ENCODE measurements around the gene GLB1L2. TPM values are rescaled to one million over a fixed set of nuclear protein-coding genes. Genes with fewer than 3 reads are reported as not detected.

The GLB1L2 gene
- total RNA-seq, 1 donor from 2014 or later, result 0.57 TPM

GRCh38 chr11:134397304-134398078 lies 65.7 kb downstream of the GLB1L2 start:
- intact Hi-C loops (cut with DNase I), result no loop called here
- DNase-seq (ENCODE audit: low spot score), result no peak

- no peak for DNase-seq (ENCODE audit: low spot score)
- intact Hi-C loops (cut with DNase I), result no loop called here
Observed at GRCh38 chr11:134398079-134398444, 66.3 kb downstream of the GLB1L2 start.

- intact Hi-C loops (cut with DNase I), result no loop called here
- DNase-seq (ENCODE audit: low spot score), result no peak
Observed at GRCh38 chr11:134398644-134399292, 67.0 kb downstream of the GLB1L2 start.

GRCh38 chr11:134399293-134399654 lies 67.5 kb downstream of the GLB1L2 start:
- intact Hi-C loops (cut with DNase I), result no loop called here
- no peak for DNase-seq (ENCODE audit: low spot score)

- intact Hi-C loops (cut with DNase I), result no loop called here
- no peak for DNase-seq (ENCODE audit: low spot score)
Observed at GRCh38 chr11:134399996-134400395, 68.2 kb downstream of the GLB1L2 start.

- DNase-seq (ENCODE audit: low spot score), result no peak
- intact Hi-C loops (cut with DNase I), result no loop called here
Observed at GRCh38 chr11:134401825-134402809, 70.3 kb downstream of the GLB1L2 start.

- intact Hi-C loops (cut with DNase I), result no loop called here
- DNase-seq (ENCODE audit: low spot score), result no peak
Observed at GRCh38 chr11:134402910-134403309, 71.1 kb downstream of the GLB1L2 start.

GRCh38 chr11:134404575-134405341 lies 73.0 kb downstream of the GLB1L2 start:
- DNase-seq (ENCODE audit: low spot score), result no peak
- intact Hi-C loops (cut with DNase I), result no loop called here

GRCh38 chr11:134405436-134405835 lies 73.6 kb downstream of the GLB1L2 start:
- no peak for DNase-seq (ENCODE audit: low spot score)
- intact Hi-C loops (cut with DNase I), result no loop called here

- no peak for DNase-seq (ENCODE audit: low spot score)
- intact Hi-C loops (cut with DNase I), result no loop called here
Observed at GRCh38 chr11:134405841-134406240, 74.1 kb downstream of the GLB1L2 start.

- DNase-seq (ENCODE audit: low spot score), result no peak
- intact Hi-C loops (cut with DNase I), result no loop called here
Observed at GRCh38 chr11:134406264-134407185, 74.7 kb downstream of the GLB1L2 start.

GRCh38 chr11:134407321-134407828 lies 75.6 kb downstream of the GLB1L2 start:
- no peak for DNase-seq (ENCODE audit: low spot score)
- intact Hi-C loops (cut with DNase I), result no loop called here

GRCh38 chr11:134407923-134408322 lies 76.1 kb downstream of the GLB1L2 start:
- intact Hi-C loops (cut with DNase I), result no loop called here
- no peak for DNase-seq (ENCODE audit: low spot score)

GRCh38 chr11:134409552-134410429 lies 78.0 kb downstream of the GLB1L2 start:
- DNase-seq (ENCODE audit: low spot score), result no peak
- intact Hi-C loops (cut with DNase I), result no loop called here

- DNase-seq (ENCODE audit: low spot score), result no peak
- intact Hi-C loops (cut with DNase I), result no loop called here
Observed at GRCh38 chr11:134410766-134411165, 79.0 kb downstream of the GLB1L2 start.

GRCh38 chr11:134412203-134413042 lies 80.6 kb downstream of the GLB1L2 start, which contains the start of gene B3GAT1:
Gene B3GAT1 (minus strand): TSS chr11:134412242. CDS start chr11:134387659, 24,583 bp downstream.
- DNase-seq (ENCODE audit: low spot score), result no peak

More at GRCh38 chr11:134412203-134413042, 80.6 kb downstream of the GLB1L2 start, which contains the start of gene B3GAT1:
- intact Hi-C loops (cut with DNase I), result no loop called here
